Type B pancreatic cell (in vitro differentiated cells): ENCODE measurements around the gene CSTPP1. TPM values are rescaled to one million over a fixed set of nuclear protein-coding genes. Genes with fewer than 3 reads are reported as not detected.
"Not testable (repeated sequence)": the region's sequence is repeated elsewhere in the genome, so short reads cannot be mapped to it uniquely, and the experiment has no call there.

Source experiments
- DNase-seq: peaks from one replicate; pipeline ENCODE4 v3.0.0; 2021; ENCODE audit warnings: mixed read lengths; ENCODE audit not compliant: unreplicated experiment; ENCODE audit errors: extremely low spot score
- H3K27ac Mint-ChIP-seq: 2 replicates; pipeline ENCODE4 v1.8.0; 2021; ENCODE audit warnings: mild to moderate bottlenecking, mixed read lengths
- H3K27me3 Mint-ChIP-seq: 2 replicates; pipeline ENCODE4 v1.8.0; 2021; ENCODE audit warnings: mixed read lengths
- H3K36me3 Mint-ChIP-seq: 2 replicates; pipeline ENCODE4 v1.8.0; 2021; ENCODE audit warnings: mixed read lengths
- H3K4me1 Mint-ChIP-seq: one replicate; pipeline ENCODE4 v1.8.0; 2021; ENCODE audit warnings: mixed read lengths; ENCODE audit not compliant: unreplicated experiment
- H3K4me3 Mint-ChIP-seq: 2 replicates; pipeline ENCODE4 v1.8.0; 2021; ENCODE audit warnings: mild to moderate bottlenecking, mixed read lengths
- H3K9me3 Mint-ChIP-seq: 2 replicates; pipeline ENCODE4 v1.8.0; 2021; ENCODE audit warnings: mixed read lengths
- CTCF ChIP-seq: fragments of 200-600 bp; sonication (generic); conservative IDR thresholded peaks from 2 replicates; pipeline ENCODE4 v1.5.0; 2021; ENCODE audit warnings: antibody characterized with exemption, mild to moderate bottlenecking
- microRNA-seq: library from miRNA; unstranded; fragments of <30 nt; microRNA quantifications from one replicate; pipeline ENCODE4, GENCODE V29; 2020
- total RNA-seq: library from RNA; stranded (reverse); gene quantifications from 2 replicates; pipeline ENCODE4 v1.2.1, GENCODE V29; 2021; ENCODE audit warnings: low replicate concordance

CSTPP1 gene
- total RNA-seq, 1 donor from 2014 or later = 44.4 TPM

GRCh38 chr11:47202576-47202975 lies 266.0 kb downstream of the CSTPP1 start:
- no peak for DNase-seq
- Mint-ChIP-seq H3K4me3 (no peak overlapping the region), H3K9me3 (no peaks in the 10 kb centered on the region), H3K27ac (no peak overlapping the region), H3K36me3 (no peaks in the 10 kb centered on the region), H3K27me3 (no peaks in the 10 kb centered on the region), H3K4me1 (peaks cover 5% of the 10 kb centered on the region)
- no peak for TF ChIP-seq CTCF

- no peak for TF ChIP-seq CTCF
- no peak for DNase-seq
- Mint-ChIP-seq H3K4me3 (no peak overlapping the region), H3K27me3 (no peaks in the 10 kb centered on the region), H3K36me3 (no peaks in the 10 kb centered on the region), H3K9me3 (no peaks in the 10 kb centered on the region), H3K4me1 (peaks cover 5% of the 10 kb centered on the region), H3K27ac (no peak overlapping the region)
Observed at GRCh38 chr11:47204637-47204989, 268.1 kb downstream of the CSTPP1 start.

GRCh38 chr11:47206577-47206976 lies 270.0 kb downstream of the CSTPP1 start:
- H3K9me3 Mint-ChIP-seq = not testable (repeated sequence)

GRCh38 chr11:47207459-47207858 lies 270.9 kb downstream of the CSTPP1 start:
- no peaks in the 10 kb centered on the region for H3K27me3 Mint-ChIP-seq
- no peak overlapping the region for H3K27ac Mint-ChIP-seq
- no peak for TF ChIP-seq CTCF
- H3K36me3 Mint-ChIP-seq = no peaks in the 10 kb centered on the region
- H3K4me3 Mint-ChIP-seq = no peak overlapping the region
- peaks cover 5% of the 10 kb centered on the region for H3K4me1 Mint-ChIP-seq
- no peak for DNase-seq
- no peaks in the 10 kb centered on the region for H3K9me3 Mint-ChIP-seq

More at GRCh38 chr11:47206577-47206976, 270.0 kb downstream of the CSTPP1 start:
- H3K4me1 Mint-ChIP-seq, DNase-seq, H3K27me3 Mint-ChIP-seq, H3K4me3 Mint-ChIP-seq, H3K27ac Mint-ChIP-seq, H3K36me3 Mint-ChIP-seq: not testable (repeated sequence)

DNA sequence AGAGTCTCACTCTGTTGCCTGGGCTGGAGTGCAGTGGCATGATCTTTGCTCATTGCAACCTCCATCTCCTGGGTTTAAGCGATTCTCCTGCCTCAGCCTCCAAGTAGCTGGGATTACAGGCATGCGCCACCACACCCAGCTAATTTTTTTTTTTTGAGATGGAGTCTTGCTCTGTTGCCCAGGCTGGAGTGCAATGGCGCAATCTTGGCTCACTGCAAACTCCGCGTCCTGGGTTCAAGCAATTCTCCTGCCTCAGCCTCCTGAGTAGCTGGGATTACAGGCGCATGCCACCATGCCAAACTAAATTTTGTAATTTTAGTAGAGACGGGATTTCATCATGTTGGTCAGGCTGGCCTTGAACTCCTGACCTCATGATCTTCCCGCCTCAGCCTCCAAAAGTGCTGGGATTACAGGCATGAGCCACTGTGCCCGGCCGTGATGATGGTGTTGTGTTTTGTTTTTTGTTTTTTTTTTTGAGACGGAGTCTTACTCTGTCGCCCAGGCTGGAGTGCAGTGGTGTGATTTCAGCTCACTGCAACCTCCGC lies 271.5 kb downstream of the CSTPP1 start:
- H3K4me3 Mint-ChIP-seq, H3K36me3 Mint-ChIP-seq, H3K27me3 Mint-ChIP-seq, H3K4me1 Mint-ChIP-seq, H3K9me3 Mint-ChIP-seq, DNase-seq, H3K27ac Mint-ChIP-seq: not testable (repeated sequence)

GRCh38 chr11:47208628-47209027 lies 272.1 kb downstream of the CSTPP1 start:
- no peaks in the 10 kb centered on the region for H3K27me3 Mint-ChIP-seq
- no peaks in the 10 kb centered on the region for H3K36me3 Mint-ChIP-seq
- H3K27ac Mint-ChIP-seq = no peak overlapping the region
- TF ChIP-seq CTCF = no peak
- no peak for DNase-seq
- H3K4me3 Mint-ChIP-seq = no peak overlapping the region
- H3K4me1 Mint-ChIP-seq = peaks cover 5% of the 10 kb centered on the region
- no peaks in the 10 kb centered on the region for H3K9me3 Mint-ChIP-seq

Small RNA genes within 50 kb of the gene (microRNA-seq; reads per million reads assigned to microRNA genes)
- gene MIR6745 = not detected

Other genes with a start within 250 kb of the CSTPP1 start
- gene ARHGAP1, start 236.1 kb upstream of the CSTPP1 start, total RNA-seq = 58.2 and 80.8 TPM in 2 replicates
- gene ZNF408, start 235.7 kb upstream of the CSTPP1 start, total RNA-seq = 14.9 and 16.1 TPM in 2 replicates
- gene F2, start 217.5 kb upstream of the CSTPP1 start, total RNA-seq = 9.5 and 12.1 TPM in 2 replicates
- gene CKAP5, start 90.5 kb upstream of the CSTPP1 start, total RNA-seq = 106 and 169 TPM in 2 replicates
- gene LRP4, start 18.2 kb upstream of the CSTPP1 start, total RNA-seq = 12.8 and 46.9 TPM in 2 replicates
- 99.9 and 103 TPM in 2 replicates for gene ARFGAP2, start 240.1 kb downstream of the CSTPP1 start, total RNA-seq
- 52.5 and 77.2 TPM in 2 replicates for gene PACSIN3, start 249.7 kb downstream of the CSTPP1 start, total RNA-seq